Stimulated activated naive CD4-positive, alpha-beta T cell (primary cell): ENCODE results near the gene CD96.
A peak's percentile ranks its signal among the peaks of the same experiment; 100 is the strongest.

Source experiments
- DNase-seq, 6 experiments: peaks; one replicate each; lab custom pipeline; 2025; lab: John Stamatoyannopoulos, UW

Gene CD96

DNA sequence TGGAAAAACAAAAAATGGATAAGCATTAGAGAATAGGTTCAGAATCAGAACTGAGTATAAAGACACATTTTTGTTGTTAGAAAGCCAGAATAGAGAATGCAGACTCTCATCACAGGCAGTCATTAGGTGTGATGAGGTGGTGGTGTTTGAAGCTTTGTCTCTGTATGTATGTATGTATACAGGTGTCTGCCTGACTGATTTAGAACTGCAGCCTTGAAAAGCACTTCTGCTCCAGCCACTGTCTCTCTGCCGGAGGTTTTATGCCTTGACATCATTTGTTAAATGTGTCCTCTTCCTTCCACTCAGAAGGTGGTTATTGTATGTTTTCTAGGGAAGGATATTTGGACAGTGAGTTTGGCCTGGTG, 133.8 kb downstream of the CD96 start:
- DNase-seq: peak in 2 of 6 experiments; percentile 10 to 13

DNA sequence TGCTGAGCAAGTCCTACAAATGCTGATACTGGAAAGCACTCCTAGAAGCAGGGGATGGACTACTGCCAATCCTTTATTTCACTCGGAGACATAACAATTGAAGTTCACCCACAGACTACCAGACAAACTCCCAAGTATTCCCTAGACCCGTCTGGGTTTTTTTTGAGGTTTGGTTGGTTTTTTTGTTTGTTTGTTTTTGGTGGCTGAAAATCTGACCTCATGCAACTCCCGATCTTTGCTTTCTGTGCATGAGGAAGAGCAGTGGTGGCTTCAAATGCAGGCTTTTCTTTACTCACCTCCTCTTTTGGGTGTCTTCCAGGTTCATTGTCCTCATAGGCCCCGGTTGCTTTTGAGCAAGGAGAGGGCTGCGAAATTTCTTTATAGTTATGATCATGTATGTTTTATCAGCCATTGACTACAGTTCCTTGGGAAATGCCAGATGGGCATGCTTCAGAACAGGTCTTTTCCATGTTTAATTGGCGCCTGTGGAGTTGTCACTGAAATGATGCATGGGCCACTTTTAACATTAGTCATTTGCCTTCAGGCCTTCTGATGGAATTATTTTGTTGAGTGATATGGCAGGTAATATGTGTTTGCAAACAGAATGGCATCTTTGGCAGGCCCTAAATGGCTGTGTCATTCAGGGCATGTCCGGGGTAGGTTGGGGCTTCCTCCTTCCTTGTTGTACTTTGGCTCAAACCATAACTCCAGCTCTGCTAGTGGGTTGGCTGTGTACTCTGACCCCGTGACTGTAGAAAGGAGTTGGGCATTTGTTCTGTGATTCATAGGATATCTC, 134.4 kb downstream of the CD96 start:
- DNase-seq: peak in 1 of 6 experiments; percentile 15

DNA sequence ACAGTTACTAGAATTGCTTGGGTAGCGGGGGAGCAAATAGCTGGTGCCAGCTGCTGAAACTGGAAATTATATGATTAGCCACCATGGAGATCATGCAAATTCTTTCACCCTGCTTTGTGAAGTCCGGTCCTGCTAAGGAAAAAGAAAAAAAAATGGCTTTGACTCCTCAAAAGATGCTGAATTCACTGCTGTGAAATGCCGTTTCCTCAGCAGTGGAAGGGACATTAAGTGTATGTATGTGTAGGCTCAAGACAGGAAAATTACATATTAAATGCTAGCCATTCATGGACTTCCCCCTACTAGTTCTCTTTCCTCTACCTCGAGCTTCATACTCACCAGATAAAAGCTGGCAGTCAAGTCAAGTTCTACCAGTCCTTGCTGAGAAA, 135.0 kb downstream of the CD96 start:
- no peak for DNase-seq

DNA sequence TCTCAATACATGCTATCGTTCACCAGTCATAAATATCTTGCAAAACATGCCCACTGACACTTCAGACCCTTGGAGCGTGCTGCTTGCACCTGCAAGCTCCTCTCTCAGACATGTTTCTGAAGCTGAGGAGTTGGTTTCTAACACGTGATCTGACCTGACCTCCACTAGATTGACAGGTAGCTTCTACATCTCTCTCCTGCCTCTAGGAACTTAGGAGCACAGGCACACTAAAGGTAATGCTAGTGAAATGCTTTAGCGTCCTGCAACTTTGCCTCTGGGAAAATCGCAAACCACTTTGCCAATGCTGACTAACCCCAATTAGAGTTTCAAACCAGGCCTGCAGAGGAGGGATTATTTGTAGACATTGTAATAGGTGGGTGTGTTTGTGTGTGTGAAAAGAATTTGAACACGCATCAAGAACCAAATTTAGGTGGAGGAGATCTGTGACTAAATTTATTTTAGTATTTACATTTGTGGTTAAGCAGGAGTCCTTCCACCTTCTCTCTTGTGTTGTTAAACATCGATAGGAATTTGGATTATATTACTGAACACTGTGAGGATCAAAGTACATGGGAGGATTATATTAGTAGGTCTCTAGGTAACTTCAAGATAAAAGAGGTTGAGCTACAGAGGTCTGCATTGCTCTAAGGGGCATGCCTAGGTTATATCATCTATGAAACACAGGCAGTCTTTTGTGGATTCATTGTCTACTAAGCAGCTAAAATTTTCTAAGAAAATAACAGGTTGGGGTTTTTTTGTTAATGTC, 139.8 kb downstream of the CD96 start:
- DNase-seq: no peak

DNA sequence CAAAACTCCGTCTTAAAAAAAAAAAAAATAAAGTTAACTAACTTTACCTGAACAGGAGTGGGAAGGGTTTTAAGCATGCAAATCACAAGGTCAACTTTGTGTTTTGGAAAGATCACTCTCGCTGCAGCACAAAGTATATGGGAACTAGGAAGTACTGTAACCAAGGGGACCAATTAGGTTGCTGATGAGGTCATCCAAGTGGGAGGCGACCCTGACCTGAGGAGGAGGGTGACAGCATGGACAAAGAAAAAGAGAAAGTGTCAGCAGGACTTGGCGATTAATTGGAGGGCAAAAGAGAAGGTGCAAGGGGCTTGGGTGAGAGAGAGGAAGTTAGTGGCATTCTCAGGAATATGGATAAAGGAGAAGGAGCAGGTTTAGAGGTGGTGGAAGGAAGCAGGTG, 142.6 kb downstream of the CD96 start:
- DNase-seq: no peak

DNA sequence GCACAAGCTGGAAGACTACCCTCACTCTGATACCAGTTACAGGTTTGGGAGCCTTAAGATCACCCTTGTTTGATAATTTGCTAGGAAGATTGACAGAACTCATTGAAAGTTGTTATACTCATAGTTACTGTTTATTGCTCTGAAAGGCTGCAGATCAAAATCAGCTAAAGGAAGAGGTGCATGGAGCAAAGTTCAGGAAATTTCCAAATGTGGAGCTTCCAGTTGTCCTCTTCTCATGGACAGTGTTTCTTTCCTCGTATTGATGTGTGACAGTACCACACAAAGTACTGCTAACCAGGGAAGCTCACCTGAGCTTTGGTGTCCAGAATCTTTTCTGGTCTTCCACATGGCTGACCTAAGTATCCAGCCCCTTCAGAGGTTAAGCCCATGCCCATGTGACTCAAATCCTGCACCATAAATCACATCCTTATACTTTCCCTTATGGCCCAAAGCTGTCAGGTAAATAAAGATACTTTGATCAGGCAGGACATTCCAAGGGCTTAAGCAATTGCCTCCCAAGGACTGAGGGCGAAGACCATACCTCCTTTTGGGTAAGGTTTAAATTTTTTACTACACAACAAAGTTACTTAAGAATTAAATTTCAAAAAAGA, 146.3 kb downstream of the CD96 start:
- peak in 1 of 6 experiments; percentile 15 for DNase-seq

DNA sequence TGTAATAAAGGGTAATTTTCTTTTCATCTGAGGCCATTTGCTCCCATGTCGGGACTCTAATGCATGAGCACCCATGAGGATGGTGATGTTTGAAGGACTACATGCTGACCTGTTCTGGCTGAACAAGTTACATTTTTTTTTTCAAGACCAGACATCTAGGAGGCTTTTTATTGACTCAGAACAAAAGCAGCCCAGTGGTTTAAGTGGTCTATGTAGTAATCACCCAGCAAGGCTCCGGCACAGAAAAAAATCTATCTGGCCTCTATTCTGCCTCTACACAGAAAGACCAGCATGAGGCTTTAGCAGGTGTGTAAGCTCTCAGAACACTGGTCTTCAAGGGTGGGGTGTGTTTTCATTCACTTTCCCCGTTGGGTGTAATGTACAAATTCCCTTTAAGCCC, 148.2 kb downstream of the CD96 start:
- no peak for DNase-seq

DNA sequence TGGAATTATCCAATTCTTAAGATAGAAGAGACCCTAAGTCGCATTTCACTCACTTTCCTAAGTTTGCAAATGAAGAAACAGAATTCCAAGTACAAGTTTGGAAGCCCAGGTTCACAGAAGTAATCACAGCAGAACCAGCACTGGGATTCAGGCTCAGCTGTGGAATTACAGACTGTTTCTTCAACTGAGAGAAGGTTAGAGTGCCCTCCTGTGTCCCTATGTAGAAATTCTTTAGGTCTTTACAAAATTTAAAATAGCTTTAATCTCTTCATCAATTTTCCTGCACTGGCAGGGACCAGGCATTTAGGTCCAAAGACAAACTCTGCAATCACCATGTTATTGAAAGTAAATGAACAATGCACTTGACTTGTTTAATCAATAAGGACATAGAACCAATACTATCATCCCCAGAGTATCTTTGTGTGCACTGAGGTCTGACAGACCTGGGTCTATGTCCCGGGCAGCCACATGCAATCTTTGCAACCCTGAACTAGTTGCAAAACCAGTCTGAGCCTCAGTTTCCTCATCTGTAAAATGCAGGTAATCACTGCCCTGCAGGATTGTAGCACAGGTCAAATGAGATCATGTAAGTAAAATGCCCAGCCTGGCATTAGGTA, 149.4 kb downstream of the CD96 start:
- DNase-seq: peak in 2 of 6 experiments; percentile 20 to 33

DNA sequence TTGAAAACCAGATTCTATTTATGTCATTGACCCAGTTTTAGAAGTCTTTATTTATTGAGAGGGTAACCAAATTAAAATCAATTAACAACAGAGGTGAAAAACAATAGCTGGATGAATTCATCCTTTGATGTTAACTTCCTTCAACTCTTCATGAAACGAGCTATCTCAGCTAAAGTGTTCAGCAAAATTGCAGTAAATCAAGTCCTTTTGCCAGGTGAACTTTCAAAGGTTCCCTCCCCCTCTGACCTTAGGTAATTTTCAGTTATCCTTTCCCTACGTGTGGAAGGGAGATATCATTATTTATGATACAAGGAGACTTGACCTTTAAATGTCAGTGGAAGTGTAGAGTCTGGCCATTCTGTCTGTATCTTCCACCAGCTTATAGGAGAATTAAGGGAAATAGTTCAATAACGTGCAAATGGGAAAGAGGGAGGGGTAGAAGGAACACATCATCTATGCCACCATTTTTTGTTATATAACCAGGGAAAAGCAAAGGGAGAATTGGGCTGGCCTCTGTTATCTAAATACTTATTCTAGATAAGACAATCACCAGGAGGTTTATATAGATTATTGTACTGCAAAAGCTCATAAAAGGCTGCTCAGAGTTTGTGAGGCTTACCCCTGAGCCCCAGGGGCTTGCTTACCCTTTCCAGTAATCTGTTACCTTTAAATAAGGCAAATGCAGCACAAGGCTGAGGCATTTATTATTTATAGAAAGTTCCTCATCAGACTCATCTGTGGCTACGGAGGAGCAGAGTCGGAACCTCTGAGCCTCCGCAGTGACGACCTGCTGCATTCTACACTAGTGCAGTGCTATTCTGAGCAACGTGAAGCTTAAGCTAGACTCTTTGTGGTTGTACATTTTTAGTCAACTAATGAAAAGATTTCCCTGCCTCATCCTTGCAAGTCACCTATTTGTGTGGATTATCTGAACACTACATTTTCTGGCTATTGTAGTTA, 150.9 kb downstream of the CD96 start:
- DNase-seq: no peak

DNA sequence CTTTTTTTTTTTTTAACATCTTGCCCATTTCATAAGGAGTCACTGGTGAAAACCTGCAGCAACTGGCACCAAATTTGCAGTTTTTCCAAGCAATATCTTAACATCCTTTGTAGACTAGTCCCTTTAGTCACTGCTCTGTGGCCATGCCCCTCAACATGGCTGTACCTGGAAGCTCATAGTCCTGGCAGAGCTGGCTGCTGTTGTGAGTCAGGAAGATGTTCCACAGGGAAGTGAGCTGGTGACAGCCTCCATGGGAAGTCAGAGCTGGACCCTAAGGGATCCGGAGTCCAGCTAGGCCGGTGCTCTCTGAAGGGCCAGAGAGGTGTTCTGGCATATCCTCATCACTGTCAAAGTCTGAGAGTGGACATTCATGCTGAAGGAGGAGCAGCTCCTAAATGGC, 152.5 kb downstream of the CD96 start:
- no peak for DNase-seq

DNA sequence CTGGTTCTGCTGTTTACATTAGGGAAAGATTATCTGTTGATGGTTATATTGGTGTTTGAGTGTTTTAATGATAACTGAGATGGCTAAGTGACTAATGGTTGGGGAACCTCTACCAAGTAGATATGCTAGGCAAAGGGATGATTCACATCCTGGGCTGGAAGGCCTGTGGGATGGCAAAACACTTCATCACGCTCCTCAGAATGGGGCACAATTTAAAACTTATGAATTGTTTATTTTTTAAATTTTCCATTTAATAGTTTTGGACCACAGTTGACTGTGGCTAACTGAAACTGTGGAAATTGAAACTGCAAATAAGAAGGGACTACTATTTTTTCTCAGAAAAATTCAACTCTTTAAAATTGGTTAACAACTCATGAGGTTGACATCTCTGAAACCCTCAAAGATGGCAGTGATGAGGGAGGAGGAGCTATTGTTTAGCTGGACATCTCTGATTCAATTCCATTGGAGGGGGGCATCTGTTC, 153.7 kb downstream of the CD96 start:
- DNase-seq: no peak

DNA sequence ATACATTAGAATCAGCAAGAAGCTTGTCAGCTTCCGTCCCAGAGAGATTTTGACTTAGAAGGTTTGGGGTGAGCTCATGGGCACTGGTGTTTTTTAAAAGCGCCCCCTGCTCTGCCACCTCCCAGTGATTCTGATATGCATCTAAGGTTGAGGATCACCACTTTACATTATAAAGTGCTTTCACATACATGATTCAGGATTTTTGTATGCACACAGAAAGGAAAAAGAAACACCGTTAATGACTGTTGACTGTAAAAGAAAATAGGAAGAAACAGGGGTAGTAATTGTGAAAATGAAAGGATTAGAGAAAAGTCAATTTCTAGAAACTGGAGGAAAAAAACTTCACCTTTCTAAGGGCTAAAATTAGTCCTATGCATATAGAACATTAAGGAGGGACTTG, 158.1 kb downstream of the CD96 start:
- DNase-seq: no peak

DNA sequence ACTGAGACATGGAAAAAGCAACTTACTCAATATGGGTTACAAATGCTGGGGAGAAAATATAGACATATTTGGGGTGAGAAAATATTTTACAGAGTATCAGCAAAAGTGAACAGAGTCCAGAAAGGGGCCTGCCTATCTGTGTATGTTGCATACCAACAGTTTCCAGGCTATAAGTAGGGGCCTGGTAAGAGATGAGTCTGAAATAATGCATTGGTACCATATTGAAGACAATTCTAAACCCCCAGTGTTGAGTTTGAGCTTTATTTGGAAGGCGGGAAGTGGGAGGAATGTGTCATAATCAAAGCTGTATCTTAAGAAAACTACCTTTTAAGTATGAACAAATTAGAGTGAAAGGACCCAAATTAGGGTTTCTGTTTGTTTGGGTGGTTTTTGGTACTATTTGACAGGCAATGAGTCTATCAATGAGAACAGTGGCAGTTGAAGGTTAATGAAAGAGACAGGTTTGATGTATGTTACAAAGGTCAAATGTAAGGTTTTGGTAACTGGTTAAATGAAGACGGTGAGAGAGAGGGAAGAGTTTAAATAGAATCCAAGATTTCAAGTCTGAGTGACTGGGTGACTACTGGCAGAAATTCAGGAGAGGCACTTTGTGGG, 159.4 kb downstream of the CD96 start:
- no peak for DNase-seq
